GM21825 (cell line): Measurements from ENCODE around the gene FBXO41.
A peak's percentile ranks its signal among the peaks of the same experiment; 100 is the strongest.

ENCODE experiments used
- ATAC-seq: cut with Tn5 transposase; IDR thresholded peaks from one replicate; pipeline ENCODE4 v1.9.1; 2021; ENCODE audit warnings: mild to moderate bottlenecking, moderate library complexity; ENCODE audit not compliant: unreplicated experiment

FBXO41 gene

GRCh38 chr2:73214120-73215035 is 69.9 kb downstream of the FBXO41 start, which contains the start of gene SMYD5:
SMYD5 (plus strand) TSS chr2:73214245; CDS start chr2:73214267, 22 bp downstream.
- peak; percentile 89 for ATAC-seq

GRCh38 chr2:73212448-73213176 is 71.7 kb downstream of the FBXO41 start:
- peak; percentile 74 for ATAC-seq

- no peak for ATAC-seq
Measured at GRCh38 chr2:73212098-73212447, 72.2 kb downstream of the FBXO41 start.

GRCh38 chr2:73210696-73211095 is 73.6 kb downstream of the FBXO41 start:
- ATAC-seq, result no peak

- ATAC-seq, result no peak
Measured at GRCh38 chr2:73210019-73210418, 74.3 kb downstream of the FBXO41 start.

GRCh38 chr2:73208258-73208657 is 76.0 kb downstream of the FBXO41 start:
- ATAC-seq, result no peak

GRCh38 chr2:73205611-73206010 is 78.7 kb downstream of the FBXO41 start:
- no peak for ATAC-seq
